Measurements from ENCODE around the gene TUSC2.

Gene TUSC2

GRCh38 chr3:50341996-50342650 is 14.1 kb upstream of the TUSC2 start:
- DNase-seq, result no peak
- Histone ChIP-seq H3K9ac (ENCODE audit: low read depth, low read length) (no peak overlapping the region), H3K9me3 (ENCODE audit: insufficient read depth, low read length, severe bottlenecking) (no peaks in the 10 kb centered on the region), H4K20me1 (ENCODE audit: insufficient read depth, low read length) (no peaks in the 10 kb centered on the region), H2AFZ (ENCODE audit: low read depth, low read length) (no peak overlapping the region), H3K79me2 (ENCODE audit: insufficient read depth, low read length) (peaks cover 17% of the 10 kb centered on the region), H3K4me2 (ENCODE audit: insufficient read depth, low read length) (no peak overlapping the region), H3K4me1 (ENCODE audit: insufficient read depth, low read length) (peaks cover 27% of the 10 kb centered on the region), H3K36me3 (ENCODE audit: insufficient read depth, low read length) (no peaks in the 10 kb centered on the region), H3K27ac (ENCODE audit: low read length) (no peak overlapping the region), H3K4me3 (ENCODE audit: low read depth in 1 of 2, low read length in 2 of 2) (no peak overlapping the region), H3K27me3 (ENCODE audit: insufficient read depth, low read length, poor library complexity) (peaks cover 4% of the 10 kb centered on the region)
- TF ChIP-seq CTCF (IDR thresholded peaks at IDR 0.05; ENCODE audit: borderline replicate concordance, extremely low read depth, low read length, poor library complexity, severe bottlenecking), result no peak
- TF ChIP-seq EZH2 (IDR thresholded peaks at IDR 0.05; ENCODE audit: borderline replicate concordance, low read depth, low read length, severe bottlenecking), result no peak
- ATAC-seq (ENCODE audit: insufficient read depth, low read depth), result no peak

GRCh38 chr3:50341537-50341936 is 13.5 kb upstream of the TUSC2 start:
- ATAC-seq (ENCODE audit: insufficient read depth, low read depth), result no peak
- Histone ChIP-seq H2AFZ (ENCODE audit: low read depth, low read length) (no peak overlapping the region), H3K9me3 (ENCODE audit: insufficient read depth, low read length, severe bottlenecking) (no peaks in the 10 kb centered on the region), H4K20me1 (ENCODE audit: insufficient read depth, low read length) (peaks cover 2% of the 10 kb centered on the region), H3K9ac (ENCODE audit: low read depth, low read length) (no peak overlapping the region), H3K4me2 (ENCODE audit: insufficient read depth, low read length) (no peak overlapping the region), H3K36me3 (ENCODE audit: insufficient read depth, low read length) (peaks cover 4% of the 10 kb centered on the region; the same call in 1 of the 2 replicates), H3K27ac (ENCODE audit: low read length) (no peak overlapping the region), H3K4me1 (ENCODE audit: insufficient read depth, low read length) (peaks cover 28% of the 10 kb centered on the region), H3K27me3 (ENCODE audit: insufficient read depth, low read length, poor library complexity) (peaks cover 4% of the 10 kb centered on the region), H3K4me3 (ENCODE audit: low read depth in 1 of 2, low read length in 2 of 2) (no peak overlapping the region), H3K79me2 (ENCODE audit: insufficient read depth, low read length) (peaks cover 23% of the 10 kb centered on the region)
- no peak for TF ChIP-seq CTCF (IDR thresholded peaks at IDR 0.05; ENCODE audit: borderline replicate concordance, extremely low read depth, low read length, poor library complexity, severe bottlenecking)
- TF ChIP-seq EZH2 (IDR thresholded peaks at IDR 0.05; ENCODE audit: borderline replicate concordance, low read depth, low read length, severe bottlenecking), result no peak
- DNase-seq, result no peak

GRCh38 chr3:50340448-50341329 is 12.7 kb upstream of the TUSC2 start, which contains the start of gene RASSF1:
Gene RASSF1 (minus strand): TSS chr3:50340836. CDS start chr3:50340805, 31 bp downstream.
- H3K36me3 ChIP-seq (ENCODE audit: insufficient read depth, low read length), result peaks cover 11% of the 10 kb centered on the region; the same call in 1 of the 2 replicates
- no peaks in the 10 kb centered on the region for H3K9me3 ChIP-seq (ENCODE audit: insufficient read depth, low read length, severe bottlenecking)
- peaks cover 4% of the 10 kb centered on the region for H3K27me3 ChIP-seq (ENCODE audit: insufficient read depth, low read length, poor library complexity)
- H2AFZ ChIP-seq (ENCODE audit: low read depth, low read length), result peak within 1 kb of the TSS; percentile 36; the same call in 1 of the 2 replicates
- H3K27ac ChIP-seq (ENCODE audit: low read length), result no peak within 1 kb of the TSS
- DNase-seq (peak; percentile 51), ATAC-seq (ENCODE audit: insufficient read depth, low read depth) (0 out of 3 replicates have a peak, but pooled peaks have one; percentile 6)
- H4K20me1 ChIP-seq (ENCODE audit: insufficient read depth, low read length), result peaks cover 11% of the 10 kb centered on the region
- peak within 1 kb of the TSS in 1 of 2 experiments; percentile 49; a peak in 2 of 4 replicates for H3K4me3 ChIP-seq (ENCODE audit: low read depth in 1 of 2, low read length in 2 of 2)
- H3K79me2 ChIP-seq (ENCODE audit: insufficient read depth, low read length), result peaks cover 32% of the 10 kb centered on the region
- TF ChIP-seq CTCF (IDR thresholded peaks at IDR 0.05; ENCODE audit: borderline replicate concordance, extremely low read depth, low read length, poor library complexity, severe bottlenecking) (no peak), EZH2 (IDR thresholded peaks at IDR 0.05; ENCODE audit: borderline replicate concordance, low read depth, low read length, severe bottlenecking) (peak; percentile 53)
- peaks cover 36% of the 10 kb centered on the region for H3K4me1 ChIP-seq (ENCODE audit: insufficient read depth, low read length)
- H3K9ac ChIP-seq (ENCODE audit: low read depth, low read length), result peak within 1 kb of the TSS; percentile 46
- H3K4me2 ChIP-seq (ENCODE audit: insufficient read depth, low read length), result peak within 1 kb of the TSS; percentile 57

Measured in DND-41 (cell line).